HUES48 (cell line): ENCODE data around the gene TECTA.

ENCODE experiments used
- H3K27ac ChIP-seq: one replicate; pipeline ENCODE4 v1.7.0; 2013; ENCODE audit warnings: low read depth, low read length, inconsistent platforms
- H3K27me3 ChIP-seq: 2 replicates; pipeline ENCODE4 v1.6.1; 2013; ENCODE audit warnings: mild to moderate bottlenecking, low read length; ENCODE audit not compliant: control insufficient read depth, insufficient read depth
- H3K36me3 ChIP-seq: 2 replicates; pipeline ENCODE4 v1.6.1; 2013; ENCODE audit warnings: low read length; ENCODE audit not compliant: control insufficient read depth, insufficient read depth
- H3K4me1 ChIP-seq: 2 replicates; pipeline ENCODE4 v1.6.1; 2013; ENCODE audit warnings: mild to moderate bottlenecking, low read length; ENCODE audit not compliant: control insufficient read depth, insufficient read depth
- H3K4me3 ChIP-seq: 2 replicates; pipeline ENCODE4 v1.5.1; 2013; ENCODE audit warnings: mild to moderate bottlenecking, low read depth, low read length
- H3K9ac ChIP-seq: 2 replicates; pipeline ENCODE4 v1.6.1; 2013; ENCODE audit warnings: mild to moderate bottlenecking, low read depth, low read length, moderate library complexity
- H3K9me3 ChIP-seq: 2 replicates; pipeline ENCODE4 v1.6.1; 2013; ENCODE audit warnings: low read length; ENCODE audit not compliant: control insufficient read depth, insufficient read depth

TECTA gene

GRCh38 chr11:121067453-121067852, 33.6 kb upstream of the TECTA start:
- H3K4me1 ChIP-seq = peaks cover 9% of the 10 kb centered on the region
- H3K9me3 ChIP-seq = no peaks in the 10 kb centered on the region
- no peaks in the 10 kb centered on the region for H3K27me3 ChIP-seq
- H3K36me3 ChIP-seq = peaks cover 27% of the 10 kb centered on the region
- no peak overlapping the region for H3K27ac ChIP-seq
- H3K4me3 ChIP-seq = no peak overlapping the region
- H3K9ac ChIP-seq = no peak overlapping the region

GRCh38 chr11:121067962-121068647, 32.9 kb upstream of the TECTA start:
- H3K27me3 ChIP-seq = no peaks in the 10 kb centered on the region
- no peak overlapping the region for H3K9ac ChIP-seq
- H3K4me3 ChIP-seq = no peak overlapping the region
- H3K27ac ChIP-seq = no peak overlapping the region
- peaks cover 9% of the 10 kb centered on the region for H3K4me1 ChIP-seq
- no peaks in the 10 kb centered on the region for H3K9me3 ChIP-seq
- peaks cover 30% of the 10 kb centered on the region for H3K36me3 ChIP-seq

GRCh38 chr11:121068787-121069186, 32.3 kb upstream of the TECTA start:
- Histone ChIP-seq H3K9me3 (no peaks in the 10 kb centered on the region), H3K9ac (no peak overlapping the region), H3K4me1 (peaks cover 9% of the 10 kb centered on the region), H3K27me3 (no peaks in the 10 kb centered on the region), H3K27ac (no peak overlapping the region), H3K36me3 (peaks cover 26% of the 10 kb centered on the region), H3K4me3 (no peak overlapping the region)

GRCh38 chr11:121070951-121071845, 29.8 kb upstream of the TECTA start:
- peak overlapping the region; percentile 83 for H3K27ac ChIP-seq
- peaks cover 17% of the 10 kb centered on the region for H3K36me3 ChIP-seq
- no peak overlapping the region for H3K4me3 ChIP-seq
- no peaks in the 10 kb centered on the region for H3K27me3 ChIP-seq
- H3K9ac ChIP-seq = no peak overlapping the region
- no peaks in the 10 kb centered on the region for H3K9me3 ChIP-seq
- H3K4me1 ChIP-seq = peaks cover 9% of the 10 kb centered on the region

- Histone ChIP-seq H3K9ac (no peak overlapping the region), H3K4me1 (peaks cover 9% of the 10 kb centered on the region), H3K36me3 (peaks cover 15% of the 10 kb centered on the region), H3K4me3 (no peak overlapping the region), H3K27me3 (no peaks in the 10 kb centered on the region), H3K9me3 (no peaks in the 10 kb centered on the region), H3K27ac (peak overlapping the region; percentile 83)
These were observed 29.1 kb upstream of the TECTA start for GRCh38 chr11:121071846-121072450.

DNA sequence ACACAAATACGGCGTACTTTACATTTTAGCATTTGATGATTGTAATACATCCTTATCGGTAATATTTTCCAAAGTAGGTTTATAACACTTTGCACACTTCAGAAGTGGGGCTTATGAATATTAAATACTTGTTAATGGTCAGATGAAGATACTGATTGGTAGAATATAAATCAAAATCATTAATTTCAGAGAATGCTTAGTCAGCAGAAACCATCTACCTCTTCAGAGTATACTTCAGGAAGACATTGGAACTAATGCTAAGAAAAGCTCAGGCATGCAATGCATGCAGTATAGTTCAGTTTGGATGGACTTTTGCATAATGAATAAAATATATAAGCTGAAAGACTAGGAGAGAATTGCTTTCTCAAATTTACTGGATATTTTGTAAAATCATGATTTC, 19.7 kb upstream of the TECTA start:
- Histone ChIP-seq H3K4me3 (no peak overlapping the region), H3K27ac (no peak overlapping the region), H3K4me1 (no peaks in the 10 kb centered on the region), H3K36me3 (no peaks in the 10 kb centered on the region), H3K9me3 (no peaks in the 10 kb centered on the region), H3K9ac (no peak overlapping the region), H3K27me3 (no peaks in the 10 kb centered on the region)

DNA sequence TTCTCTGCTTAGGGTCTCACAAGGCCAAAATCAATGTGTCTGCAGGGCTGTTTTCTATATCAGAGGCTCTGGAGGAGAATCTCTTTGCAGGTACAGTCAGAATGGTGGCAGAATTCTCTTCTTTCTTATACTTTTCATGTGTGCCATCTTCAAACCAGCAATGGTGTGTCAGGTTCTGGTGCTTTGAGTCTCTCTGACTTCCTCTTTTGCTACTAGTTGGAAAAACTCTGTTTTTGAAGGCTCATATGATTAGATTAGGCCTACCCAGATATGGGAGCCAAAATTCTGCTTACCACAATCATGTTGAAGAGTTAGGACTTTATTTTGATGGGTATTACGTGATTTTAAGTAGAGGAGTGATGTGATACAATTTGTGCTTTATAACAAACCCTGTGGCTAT, 18.8 kb upstream of the TECTA start:
- no peaks in the 10 kb centered on the region for H3K4me1 ChIP-seq
- H3K27ac ChIP-seq = no peak overlapping the region
- H3K9ac ChIP-seq = no peak overlapping the region
- peaks cover 8% of the 10 kb centered on the region for H3K36me3 ChIP-seq
- no peaks in the 10 kb centered on the region for H3K9me3 ChIP-seq
- H3K4me3 ChIP-seq = no peak overlapping the region
- no peaks in the 10 kb centered on the region for H3K27me3 ChIP-seq

DNA sequence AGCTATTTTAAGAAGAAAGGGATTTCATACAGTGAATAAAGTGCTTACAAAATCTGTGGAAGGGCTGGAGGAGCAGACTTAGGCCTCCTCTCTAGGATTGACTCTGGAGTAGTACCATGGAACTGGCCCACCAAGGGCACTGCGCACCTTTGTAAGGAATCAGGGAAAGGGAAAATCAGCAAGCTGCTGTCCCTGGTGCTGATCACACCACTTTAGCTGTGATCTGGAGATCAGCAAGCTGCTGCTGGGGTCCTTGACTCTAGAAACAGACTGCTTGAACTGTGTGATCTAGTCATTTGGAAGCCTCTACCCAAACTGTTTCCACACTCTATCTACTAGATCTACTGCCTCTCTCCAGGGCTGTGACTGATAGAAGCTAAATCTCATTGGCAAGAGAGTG, 18.4 kb upstream of the TECTA start:
- Histone ChIP-seq H3K4me1 (no peaks in the 10 kb centered on the region), H3K4me3 (no peak overlapping the region), H3K9me3 (no peaks in the 10 kb centered on the region), H3K27me3 (no peaks in the 10 kb centered on the region), H3K9ac (no peak overlapping the region), H3K27ac (no peak overlapping the region), H3K36me3 (peaks cover 13% of the 10 kb centered on the region)

DNA sequence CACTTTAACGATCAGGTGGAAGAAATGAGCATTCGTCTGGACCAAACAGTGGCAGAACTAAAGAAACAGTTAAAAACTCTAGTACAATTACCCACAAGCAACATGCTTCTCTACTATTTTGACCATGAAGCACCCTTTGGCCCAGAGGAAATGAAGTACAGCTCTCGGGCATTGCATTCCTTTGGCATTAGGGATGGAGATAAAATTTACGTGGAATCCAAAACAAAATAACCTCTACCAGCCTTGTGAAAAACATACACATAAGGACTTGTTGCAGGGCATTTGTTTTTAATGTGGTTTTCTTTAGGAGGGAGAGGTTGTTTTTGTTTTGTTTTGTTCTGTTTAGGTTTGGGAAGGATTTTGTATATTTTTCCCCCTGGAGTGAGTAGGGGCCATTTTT, 14.2 kb upstream of the TECTA start:
- H3K4me3 ChIP-seq = no peak overlapping the region
- no peak overlapping the region for H3K9ac ChIP-seq

DNA sequence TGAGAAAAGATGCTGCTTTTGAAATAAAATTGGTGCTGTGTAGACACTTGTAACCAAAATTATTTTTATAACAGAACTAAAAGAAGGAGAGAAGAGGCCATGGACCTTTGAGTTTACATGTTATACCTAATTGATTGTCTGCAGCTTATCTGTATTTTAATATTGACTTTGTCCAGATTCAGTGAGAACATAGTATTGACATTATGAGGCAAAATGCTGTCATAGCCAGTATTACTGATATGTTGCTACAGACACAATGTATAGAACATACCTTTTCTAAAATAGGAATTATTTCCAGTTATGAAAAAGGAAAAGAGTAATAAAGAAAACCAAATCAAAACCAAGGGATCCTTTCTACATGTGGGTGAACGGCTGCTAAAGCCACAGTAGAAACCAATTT, 11.5 kb upstream of the TECTA start:
- H3K9me3 ChIP-seq = no peaks in the 10 kb centered on the region
- no peak overlapping the region for H3K27ac ChIP-seq
- H3K4me1 ChIP-seq = no peaks in the 10 kb centered on the region
- no peaks in the 10 kb centered on the region for H3K27me3 ChIP-seq
- H3K9ac ChIP-seq = no peak overlapping the region
- no peak overlapping the region for H3K4me3 ChIP-seq
- H3K36me3 ChIP-seq = peaks cover 20% of the 10 kb centered on the region

More for the DNA sequence above, 14.2 kb upstream of the TECTA start:
- Histone ChIP-seq H3K27ac (no peak overlapping the region), H3K27me3 (no peaks in the 10 kb centered on the region), H3K9me3 (no peaks in the 10 kb centered on the region), H3K36me3 (peaks cover 20% of the 10 kb centered on the region), H3K4me1 (no peaks in the 10 kb centered on the region)
